H9 (cell line): ENCODE results near the gene CERS5. TPM values are rescaled to one million over a fixed set of nuclear protein-coding genes. Genes with fewer than 3 reads are reported as not detected.

ENCODE experiments used
- DNase-seq: peaks from one replicate; pipeline ENCODE4 v3.0.0-alpha.2; 2017
- H2AFZ ChIP-seq: one replicate; pipeline ENCODE4 v1.6.1; 2013; ENCODE audit warnings: mild to moderate bottlenecking, low read length, control low read depth, moderate library complexity
- H2AK5ac ChIP-seq: 2 replicates; pipeline ENCODE4 v1.6.1; 2013; ENCODE audit warnings: low read length, control low read depth, mixed read lengths; ENCODE audit not compliant: insufficient read length
- H2BK120ac ChIP-seq: one replicate; pipeline ENCODE4 v1.6.1; 2013; ENCODE audit warnings: low read depth, mild to moderate bottlenecking, low read length, control low read depth, inconsistent platforms; ENCODE audit not compliant: poor library complexity, severe bottlenecking
- H2BK12ac ChIP-seq: 2 replicates; pipeline ENCODE4 v1.6.1; 2013; ENCODE audit warnings: low read length, control low read depth, mixed read lengths, low read depth; ENCODE audit not compliant: insufficient read length
- H2BK15ac ChIP-seq: 2 replicates; pipeline ENCODE4 v1.6.1; 2013; ENCODE audit warnings: low read depth, low read length, control low read depth
- H2BK20ac ChIP-seq: one replicate; pipeline ENCODE4 v1.6.1; 2013; ENCODE audit warnings: low read depth, mild to moderate bottlenecking, low read length, control low read depth, inconsistent platforms; ENCODE audit not compliant: poor library complexity, severe bottlenecking
- H2BK5ac ChIP-seq: 2 replicates; pipeline ENCODE4 v1.6.1; 2013; ENCODE audit warnings: low read length, control low read depth, mixed read lengths; ENCODE audit not compliant: insufficient read length
- H3K14ac ChIP-seq: 2 replicates; pipeline ENCODE4 v1.6.1; 2013; ENCODE audit warnings: low read length, control low read depth; ENCODE audit not compliant: insufficient read depth
- H3K18ac ChIP-seq: 2 replicates; pipeline ENCODE4 v1.6.1; 2013; ENCODE audit warnings: low read depth, mild to moderate bottlenecking, mixed read lengths, low read length, control low read depth; ENCODE audit not compliant: insufficient read length
- H3K23ac ChIP-seq: 2 replicates; pipeline ENCODE4 v1.6.1; 2013; ENCODE audit warnings: low read length, control low read depth, mixed read lengths, low read depth; ENCODE audit not compliant: insufficient read length
- H3K23me2 ChIP-seq: 2 replicates; pipeline ENCODE4 v1.6.1; 2013; ENCODE audit warnings: low read depth, mild to moderate bottlenecking, mixed read lengths, low read length, control low read depth; ENCODE audit not compliant: insufficient read length, poor library complexity, severe bottlenecking
- H3K27ac ChIP-seq: 2 replicates; pipeline ENCODE4 v1.5.1; 2013; ENCODE audit warnings: low read length, control low read depth, mixed read lengths, low read depth; ENCODE audit not compliant: insufficient read length
- H3K27me3 ChIP-seq: 2 replicates; pipeline ENCODE4 v1.6.1; 2013; ENCODE audit warnings: low read length, control low read depth, inconsistent platforms; ENCODE audit not compliant: insufficient read depth
- H3K4ac ChIP-seq: 2 replicates; pipeline ENCODE4 v1.6.1; 2013; ENCODE audit warnings: low read depth, mild to moderate bottlenecking, control low read depth, inconsistent platforms, low read length, moderate library complexity
- H3K4me1 ChIP-seq: 2 replicates; pipeline ENCODE4 v1.6.1; 2013; ENCODE audit warnings: low read length, control low read depth, inconsistent platforms; ENCODE audit not compliant: insufficient read depth
- H3K4me2 ChIP-seq: 2 replicates; pipeline ENCODE4 v1.6.1; 2013; ENCODE audit warnings: low read length, control low read depth, mixed read lengths; ENCODE audit not compliant: insufficient read length, insufficient read depth
- H3K56ac ChIP-seq: 2 replicates; pipeline ENCODE4 v1.6.1; 2013; ENCODE audit warnings: low read depth, mild to moderate bottlenecking, mixed read lengths, low read length, control low read depth; ENCODE audit not compliant: insufficient read length
- H3K79me1 ChIP-seq: 2 replicates; pipeline ENCODE4 v1.6.1; 2013; ENCODE audit warnings: low read depth, mild to moderate bottlenecking, moderate library complexity, low read length, control low read depth, inconsistent platforms; ENCODE audit not compliant: insufficient read depth, poor library complexity, severe bottlenecking
- H3K79me2 ChIP-seq: 2 replicates; pipeline ENCODE4 v1.6.1; 2013; ENCODE audit warnings: low read length, control low read depth, inconsistent platforms; ENCODE audit not compliant: insufficient read depth
- H3K9ac ChIP-seq: 2 replicates; pipeline ENCODE4 v1.6.1; 2013; ENCODE audit warnings: low read length, control low read depth, mixed read lengths; ENCODE audit not compliant: insufficient read length; ENCODE audit errors: extremely low read depth
- H3K9me3 ChIP-seq: one replicate; pipeline ENCODE4 v1.6.1; 2013; ENCODE audit warnings: low read depth, low read length, inconsistent platforms; ENCODE audit not compliant: control insufficient read depth
- H3T11ph ChIP-seq: one replicate; pipeline ENCODE4 v1.6.1; 2013; ENCODE audit warnings: mild to moderate bottlenecking, low read length, control low read depth, inconsistent platforms
- H4K20me1 ChIP-seq: one replicate; pipeline ENCODE4 v1.6.1; 2013; ENCODE audit not compliant: control insufficient read depth, insufficient read length, insufficient read depth
- H4K5ac ChIP-seq: 2 replicates; pipeline ENCODE4 v1.6.1; 2013; ENCODE audit warnings: low read depth, mild to moderate bottlenecking, mixed read lengths, low read length, control low read depth; ENCODE audit not compliant: insufficient read length
- H4K8ac ChIP-seq: replicated peaks from 2 replicates; pipeline ENCODE4 v1.6.1; 2013; ENCODE audit warnings: low read length, control low read depth, mixed read lengths, low read depth; ENCODE audit not compliant: insufficient read length
- H4K91ac ChIP-seq: 2 replicates; pipeline ENCODE4 v1.6.1; 2013; ENCODE audit warnings: low read depth, mild to moderate bottlenecking, moderate library complexity, mixed read lengths, low read length, control low read depth; ENCODE audit not compliant: insufficient read length
- H3K27ac Mint-ChIP-seq, 3 experiments: 2 replicates in 2 of 3; 3 replicates in 1 of 3; pipeline ENCODE4 v1.8.0; 2020 to 2021; ENCODE audit warnings: mixed read lengths in 3 of 3, mild to moderate bottlenecking in 1 of 3, moderate library complexity in 1 of 3
- H3K27me3 Mint-ChIP-seq: 2 replicates; pipeline ENCODE4 v1.8.0; 2021; ENCODE audit warnings: low read depth, mild to moderate bottlenecking, moderate library complexity, mixed read lengths
- H3K36me3 Mint-ChIP-seq, 3 experiments: 2 replicates in 2 of 3; 3 replicates in 1 of 3; pipeline ENCODE4 v1.8.0; 2020 to 2021; ENCODE audit warnings: low read depth in 3 of 3, mixed read lengths in 3 of 3; ENCODE audit not compliant: insufficient read depth in 1 of 3
- H3K4me1 Mint-ChIP-seq, 2 experiments: 2 replicates each; pipeline ENCODE4 v1.8.0; 2020; ENCODE audit warnings: mixed read lengths in 2 of 2
- H3K4me3 Mint-ChIP-seq, 2 experiments: 2 replicates in 1 of 2; 3 replicates in 1 of 2; pipeline ENCODE4 v1.8.0; 2020 to 2021; ENCODE audit warnings: mild to moderate bottlenecking in 2 of 2, mixed read lengths in 2 of 2, moderate library complexity in 1 of 2
- H3K9me3 Mint-ChIP-seq, 2 experiments: 2 replicates in 1 of 2; 3 replicates in 1 of 2; pipeline ENCODE4 v1.8.0; 2020; ENCODE audit warnings: mild to moderate bottlenecking in 2 of 2, mixed read lengths in 2 of 2, moderate library complexity in 1 of 2
- CTCF ChIP-seq: fragments of 200-600 bp; sonication (generic); conservative IDR thresholded peaks from 3 replicates; pipeline ENCODE4 v1.8.0; 2021; ENCODE audit warnings: antibody characterized with exemption, mild to moderate bottlenecking
- WGBS: extraction: QIAGEN DNeasy Blood & Tissue Kit; methylation state at CpG from one replicate; pipeline ENCODE4 v1.1.7; 2013; ENCODE audit warnings: missing lambda C conversion rate, low lambda C conversion rate, mixed read lengths; ENCODE audit not compliant: insufficient read length; ENCODE audit errors: extremely low coverage; 5-methylcytosine and 5-hydroxymethylcytosine counted together
- total RNA-seq: library from RNA; stranded (reverse); gene quantifications from 2 replicates; pipeline ENCODE4 v1.2.1, GENCODE V29; 2021

The CERS5 gene
- total RNA-seq, 1 experiment from 2014 or later = 68.8 TPM

DNA sequence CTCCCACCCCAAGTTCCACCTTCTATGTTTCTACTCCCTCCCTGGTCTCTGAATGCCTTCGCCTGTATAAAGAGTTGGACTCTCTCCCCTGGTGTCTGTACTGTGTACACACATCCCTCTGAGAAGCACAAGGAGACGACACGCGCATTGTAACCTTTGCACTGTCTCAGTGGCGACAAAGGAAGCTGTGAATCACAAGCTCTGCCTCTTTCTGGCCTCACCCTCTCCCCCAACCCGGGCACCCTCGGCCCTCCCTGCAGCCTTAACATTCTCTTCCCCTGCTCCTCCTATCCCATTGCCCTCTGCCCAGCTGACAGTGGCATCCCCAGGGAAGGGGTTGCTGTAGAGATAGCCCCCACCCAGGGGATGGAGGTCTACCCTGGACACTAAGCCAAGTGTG is 84.5 kb downstream of the CERS5 start:
- H3K18ac ChIP-seq = no peak overlapping the region
- peaks cover 20% of the 10 kb centered on the region for H3K27me3 Mint-ChIP-seq
- H3K4ac ChIP-seq = no peak overlapping the region
- no peak overlapping the region for H3K9ac ChIP-seq
- no peak overlapping the region for H3K56ac ChIP-seq
- no peaks in the 10 kb centered on the region for H3K9me3 Mint-ChIP-seq
- H2AK5ac ChIP-seq = no peak overlapping the region
- no CpG with 5 or more reads among the region's 7 CpGs for WGBS
- H4K5ac ChIP-seq = no peak overlapping the region
- H2BK120ac ChIP-seq = no peak overlapping the region
- no peak for DNase-seq
- no peaks in the 10 kb centered on the region for H3K79me1 ChIP-seq
- H2AFZ ChIP-seq = no peak overlapping the region
- H2BK20ac ChIP-seq = no peak overlapping the region
- no peaks in the 10 kb centered on the region for H3K23me2 ChIP-seq
- no peaks in the 10 kb centered on the region for H3K27me3 ChIP-seq
- H3K4me2 ChIP-seq = no peak overlapping the region
- H2BK15ac ChIP-seq = no peak overlapping the region
- no peaks in the 10 kb centered on the region for H4K20me1 ChIP-seq
- no peak overlapping the region for H3K14ac ChIP-seq
- H3K23ac ChIP-seq = no peak overlapping the region
- no peaks in the 10 kb centered on the region for H3K4me1 ChIP-seq
- no peak overlapping the region for H2BK5ac ChIP-seq
- H2BK12ac ChIP-seq = no peak overlapping the region
- peaks cover 15 to 20% (median 16%) of the 10 kb centered on the region in 3 experiments for H3K36me3 Mint-ChIP-seq
- H3K27ac ChIP-seq = no peak overlapping the region
- H3K27ac Mint-ChIP-seq = peak overlapping the region in 1 of 3 experiments; percentile 5; a peak in 1 of 7 replicates
- H3K9me3 ChIP-seq = no peaks in the 10 kb centered on the region
- H3T11ph ChIP-seq = no peak overlapping the region
- peak overlapping the region in 1 of 2 experiments; percentile 10; a peak in 1 of 5 replicates for H3K4me3 Mint-ChIP-seq
- peaks cover 11 to 23% of the 10 kb centered on the region in 2 experiments for H3K4me1 Mint-ChIP-seq
- no peaks in the 10 kb centered on the region for H3K79me2 ChIP-seq
- no peak overlapping the region for H4K8ac ChIP-seq
- H4K91ac ChIP-seq = no peak overlapping the region
- TF ChIP-seq CTCF = no peak
